Mesenchymal stem cell (in vitro differentiated cells and primary cell): ENCODE measurements around the gene AKAP13.

Source experiments
- DNase-seq: peaks from one replicate; pipeline ENCODE4 v3.0.0-alpha.2; 2013
- H2AFZ ChIP-seq: one replicate; pipeline ENCODE4 v1.6.1; 2013; ENCODE audit warnings: low read depth, mild to moderate bottlenecking, control low read depth, inconsistent platforms, low read length, moderate library complexity
- H2AK5ac ChIP-seq: 2 replicates; pipeline ENCODE4 v1.6.1; 2013; ENCODE audit warnings: low read length, moderate library complexity, mild to moderate bottlenecking, inconsistent platforms; ENCODE audit not compliant: severe bottlenecking
- H2BK120ac ChIP-seq: one replicate; pipeline ENCODE4 v1.6.1; 2013; ENCODE audit warnings: low read depth, mild to moderate bottlenecking, inconsistent platforms, low read length, moderate library complexity
- H2BK12ac ChIP-seq, 2 experiments: one replicate each; pipeline ENCODE4 v1.6.1; 2013; ENCODE audit warnings: inconsistent platforms in 2 of 2, low read length in 2 of 2, mild to moderate bottlenecking in 2 of 2, moderate library complexity in 2 of 2, control low read depth in 1 of 2
- H2BK15ac ChIP-seq: one replicate; pipeline ENCODE4 v1.6.1; 2013; ENCODE audit warnings: mild to moderate bottlenecking, low read depth, inconsistent platforms; ENCODE audit not compliant: poor library complexity, severe bottlenecking
- H2BK5ac ChIP-seq: 2 replicates; pipeline ENCODE4 v1.6.1; 2013; ENCODE audit warnings: low read depth, mild to moderate bottlenecking, low read length, control low read depth, inconsistent platforms; ENCODE audit not compliant: poor library complexity, severe bottlenecking
- H3K14ac ChIP-seq, 2 experiments: one replicate each; pipeline ENCODE4 v1.6.1; 2013; ENCODE audit warnings: inconsistent platforms in 2 of 2, low read length in 2 of 2, control low read depth in 1 of 2, mild to moderate bottlenecking in 1 of 2, moderate library complexity in 1 of 2
- H3K18ac ChIP-seq, 2 experiments: one replicate each; pipeline ENCODE4 v1.6.1; 2013; ENCODE audit warnings: inconsistent platforms in 2 of 2, low read length in 2 of 2, control low read depth in 1 of 2, low read depth in 1 of 2, mild to moderate bottlenecking in 1 of 2
- H3K23ac ChIP-seq, 2 experiments: one replicate each; pipeline ENCODE4 v1.6.1; 2013; ENCODE audit warnings: inconsistent platforms in 2 of 2, low read length in 2 of 2, mild to moderate bottlenecking in 2 of 2, moderate library complexity in 2 of 2, control low read depth in 1 of 2
- H3K27ac ChIP-seq: 2 replicates; pipeline ENCODE4 v1.5.1; 2013; ENCODE audit warnings: mild to moderate bottlenecking, moderate library complexity, low read length, control low read depth, inconsistent platforms; ENCODE audit not compliant: poor library complexity, severe bottlenecking
- H3K27me3 ChIP-seq, 2 experiments: 2 replicates each; pipeline versions ENCODE4 v1.6.1 to v1.7.0; 2013; ENCODE audit warnings: low read length in 2 of 2, mild to moderate bottlenecking in 2 of 2, moderate library complexity in 2 of 2, control low read depth in 1 of 2, inconsistent platforms in 1 of 2; ENCODE audit not compliant: control insufficient read depth in 1 of 2, insufficient read depth in 1 of 2
- H3K36me3 ChIP-seq, 2 experiments: 2 replicates each; pipeline versions ENCODE4 v1.6.1 to v1.7.0; 2013; ENCODE audit warnings: low read length in 2 of 2, control low read depth in 1 of 2, inconsistent platforms in 1 of 2, low read depth in 1 of 2, mild to moderate bottlenecking in 1 of 2; ENCODE audit not compliant: insufficient read depth in 2 of 2, control insufficient read depth in 1 of 2
- H3K4ac ChIP-seq, 2 experiments: one replicate each; pipeline ENCODE4 v1.6.1; 2013; ENCODE audit warnings: inconsistent platforms in 2 of 2, low read length in 2 of 2, mild to moderate bottlenecking in 2 of 2, moderate library complexity in 2 of 2, control low read depth in 1 of 2, low read depth in 1 of 2
- H3K4me1 ChIP-seq: 2 replicates; pipeline ENCODE4 v1.6.1; 2013; ENCODE audit warnings: low read depth, low read length, control low read depth; ENCODE audit not compliant: control insufficient read depth, insufficient read depth
- H3K4me2 ChIP-seq: 2 replicates; pipeline ENCODE4 v1.6.1; 2013; ENCODE audit warnings: low read length, mild to moderate bottlenecking, inconsistent platforms; ENCODE audit not compliant: poor library complexity, severe bottlenecking
- H3K4me3 ChIP-seq, 2 experiments: 2 replicates each; pipeline versions ENCODE4 v1.5.1 to v1.7.0; 2013; ENCODE audit warnings: low read length in 2 of 2, mild to moderate bottlenecking in 2 of 2, control low read depth in 1 of 2, low read depth in 1 of 2; ENCODE audit not compliant: insufficient read depth in 1 of 2
- H3K79me1 ChIP-seq: replicated peaks from 2 replicates; pipeline ENCODE4 v1.6.1; 2013; ENCODE audit warnings: mild to moderate bottlenecking, control low read depth, low read length, inconsistent platforms; ENCODE audit not compliant: poor library complexity, severe bottlenecking
- H3K9ac ChIP-seq: 2 replicates; pipeline ENCODE4 v1.7.0; 2013; ENCODE audit warnings: mild to moderate bottlenecking, low read length, moderate library complexity
- H3K9me3 ChIP-seq: 2 replicates; pipeline ENCODE4 v1.7.0; 2013; ENCODE audit warnings: mild to moderate bottlenecking, low read length; ENCODE audit not compliant: control insufficient read depth
- H4K8ac ChIP-seq: one replicate; pipeline ENCODE4 v1.6.1; 2013; ENCODE audit warnings: inconsistent platforms, mild to moderate bottlenecking, low read length, moderate library complexity
- H4K91ac ChIP-seq: one replicate; pipeline ENCODE4 v1.6.1; 2013; ENCODE audit warnings: mild to moderate bottlenecking, low read length, inconsistent platforms
- WGBS: methylation state at CpG from one replicate; pipeline ENCODE4 v1.1.7; 2013; ENCODE audit warnings: mixed read lengths; 5-methylcytosine and 5-hydroxymethylcytosine counted together

The AKAP13 gene

GRCh38 chr15:85541744-85542143, 161.3 kb downstream of the AKAP13 start:
- Histone ChIP-seq H3K79me1 (peaks cover 20% of the 10 kb centered on the region), H3K14ac (no peak overlapping the region), H3K4me2 (no peak overlapping the region), H3K18ac (no peak overlapping the region), H3K9me3 (no peaks in the 10 kb centered on the region), H4K8ac (no peak overlapping the region), H2BK15ac (no peak overlapping the region), H2BK120ac (no peak overlapping the region), H3K4ac (no peak overlapping the region), H3K4me1 (no peaks in the 10 kb centered on the region), H2AK5ac (no peak overlapping the region), H3K36me3 (peaks cover 4 to 12% of the 10 kb centered on the region in 2 experiments), H2BK12ac (no peak overlapping the region), H3K23ac (no peak overlapping the region), H4K91ac (no peak overlapping the region), H3K9ac (no peak overlapping the region), H3K27ac (no peak overlapping the region), H2AFZ (no peak overlapping the region), H3K27me3 (no peaks in the 10 kb centered on the region), H3K4me3 (no peak overlapping the region), H2BK5ac (no peak overlapping the region)
- no peak for DNase-seq
- WGBS: 97% methylated on average over 1 of the region's 1 CpG

- Histone ChIP-seq H3K14ac (no peak overlapping the region), H3K27me3 (no peaks in the 10 kb centered on the region), H4K8ac (no peak overlapping the region), H3K27ac (no peak overlapping the region), H3K9ac (no peak overlapping the region), H2BK5ac (no peak overlapping the region), H3K9me3 (no peaks in the 10 kb centered on the region), H3K4me2 (no peak overlapping the region), H2AFZ (no peak overlapping the region), H3K18ac (no peak overlapping the region), H3K4me1 (no peaks in the 10 kb centered on the region), H3K79me1 (peaks cover 20% of the 10 kb centered on the region), H2BK12ac (no peak overlapping the region), H4K91ac (no peak overlapping the region), H3K4me3 (no peak overlapping the region), H2BK120ac (no peak overlapping the region), H3K23ac (no peak overlapping the region), H3K4ac (peak overlapping the region in 1 of 2 experiments; percentile 36), H2AK5ac (no peak overlapping the region), H3K36me3 (peaks cover 4 to 12% of the 10 kb centered on the region in 2 experiments), H2BK15ac (no peak overlapping the region)
- no peak for DNase-seq
- WGBS: 89% methylated on average over 2 of the region's 3 CpGs
Measured at GRCh38 chr15:85542488-85542887, 162.1 kb downstream of the AKAP13 start.

- DNase-seq: no peak
- Histone ChIP-seq H2AFZ (no peak overlapping the region), H3K9me3 (no peaks in the 10 kb centered on the region), H4K8ac (no peak overlapping the region), H3K79me1 (peaks cover 20% of the 10 kb centered on the region), H3K27ac (no peak overlapping the region), H2BK120ac (no peak overlapping the region), H2AK5ac (no peak overlapping the region), H2BK5ac (no peak overlapping the region), H3K4ac (no peak overlapping the region), H3K36me3 (peaks cover 4 to 12% of the 10 kb centered on the region in 2 experiments), H3K18ac (no peak overlapping the region), H3K23ac (no peak overlapping the region), H3K14ac (no peak overlapping the region), H3K27me3 (no peaks in the 10 kb centered on the region), H4K91ac (no peak overlapping the region), H3K4me1 (no peaks in the 10 kb centered on the region), H3K4me2 (no peak overlapping the region), H3K4me3 (no peak overlapping the region), H2BK12ac (no peak overlapping the region), H3K9ac (no peak overlapping the region), H2BK15ac (no peak overlapping the region)
- WGBS: no CpG with 5 or more reads among the region's 3 CpGs
Measured at GRCh38 chr15:85542895-85543331, 162.5 kb downstream of the AKAP13 start.

- no peak overlapping the region for H2AFZ ChIP-seq
- no peak overlapping the region for H2BK120ac ChIP-seq
- H3K79me1 ChIP-seq: peaks cover 19% of the 10 kb centered on the region
- no peak overlapping the region for H4K91ac ChIP-seq
- no peak for DNase-seq
- H3K18ac ChIP-seq: peak overlapping the region in 1 of 2 experiments; percentile 75
- H3K4me3 ChIP-seq: no peak overlapping the region
- H3K14ac ChIP-seq: peak overlapping the region in 1 of 2 experiments; percentile 26
- H3K27me3 ChIP-seq: no peaks in the 10 kb centered on the region
- WGBS: 84% methylated on average over 15 of the region's 15 CpGs
- H3K9ac ChIP-seq: no peak overlapping the region
- H3K27ac ChIP-seq: no peak overlapping the region
- no peak overlapping the region for H3K4me2 ChIP-seq
- no peaks in the 10 kb centered on the region for H3K4me1 ChIP-seq
- no peak overlapping the region for H2BK5ac ChIP-seq
- no peak overlapping the region for H2BK15ac ChIP-seq
- peaks cover 4 to 12% of the 10 kb centered on the region in 2 experiments for H3K36me3 ChIP-seq
- no peak overlapping the region for H3K23ac ChIP-seq
- peak overlapping the region in 1 of 2 experiments; percentile 32 for H3K4ac ChIP-seq
- H2AK5ac ChIP-seq: no peak overlapping the region
- H3K9me3 ChIP-seq: no peaks in the 10 kb centered on the region
- H2BK12ac ChIP-seq: peak overlapping the region in 1 of 2 experiments; percentile 38
- no peak overlapping the region for H4K8ac ChIP-seq
Measured at GRCh38 chr15:85543741-85544155, 163.3 kb downstream of the AKAP13 start.
